Peyer's patch (tissue), 4 donors: ENCODE data around the gene NBAS. TPM values are rescaled to one million over a fixed set of nuclear protein-coding genes. Genes with fewer than 3 reads are reported as not detected.

Experiments used
- DNase-seq, 3 donors: peaks; one replicate each; pipeline ENCODE4 v3.0.0-alpha.2; 2017 to 2019
- H3K27ac ChIP-seq, 4 donors: fragments of 200-600 bp; sonication (generic); one replicate each; pipeline ENCODE4 v1.5.1; 2016 to 2019
- H3K27me3 ChIP-seq, 2 donors: fragments of 200-600 bp; sonication (generic); one replicate each; pipeline ENCODE4 v1.5.1; 2019
- H3K36me3 ChIP-seq, 3 donors: fragments of 200-600 bp; sonication (generic); one replicate each; pipeline ENCODE4 v1.5.1; 2016 to 2019
- H3K4me1 ChIP-seq, 4 donors: fragments of 200-600 bp; sonication (generic); one replicate each; pipeline ENCODE4 v1.5.1; 2016 to 2019
- H3K4me3 ChIP-seq, 4 donors: fragments of 200-600 bp; sonication (generic); 1 replicate in 3 of 4; 2 replicates in 1 of 4; pipeline ENCODE4 v1.5.1; 2016 to 2019; ENCODE audit warnings: mild to moderate bottlenecking in 1 of 4
- H3K9me3 ChIP-seq, 4 donors: fragments of 200-600 bp; sonication (generic); one replicate each; pipeline ENCODE4 v1.5.1; 2016 to 2019; ENCODE audit warnings: mild to moderate bottlenecking in 1 of 4
- POLR2A ChIP-seq, 2 donors: fragments of 450-650 bp; IDR thresholded peaks; one replicate each; pipeline ENCODE4 v1.5.1; 2017; ENCODE audit warnings: antibody characterized with exemption in 2 of 2, mild to moderate bottlenecking in 2 of 2, moderate library complexity in 2 of 2
- total RNA-seq, 4 donors: library from RNA; depleted of rRNA; stranded (reverse); fragments of >200 nt; gene quantifications; one replicate each; pipeline ENCODE4 v1.1.0, GENCODE V29; 2016
- TF ChIP-seq, protein P1 (sequence below), 6 experiments: fragments of 450-650 bp in 4 of 6; fragments of 200-600 bp in 2 of 6; sonication (generic) in 1 of 6; IDR thresholded peaks; one replicate each; pipeline ENCODE4 v1.5.1; 2017 to 2019; ENCODE audit warnings: antibody characterized with exemption in 6 of 6, mild to moderate bottlenecking in 3 of 6, moderate library complexity in 1 of 6

The NBAS gene
- total RNA-seq, 4 donors from 2014 or later: 43.2 to 70.2 (median 55.3) TPM

GRCh38 chr2:15284614-15285013 lies 276.5 kb downstream of the NBAS start:
- Histone ChIP-seq H3K27ac (no peak overlapping the region), H3K4me1 (no peaks in the 10 kb centered on the region), H3K27me3 (no peaks in the 10 kb centered on the region), H3K36me3 (peaks cover 0 to 39% (median 0%) of the 10 kb centered on the region in 3 donors), H3K4me3 (no peak overlapping the region), H3K9me3 (no peaks in the 10 kb centered on the region)
- TF ChIP-seq POLR2A (IDR thresholded peaks at IDR 0.05): no peak
- TF ChIP-seq, protein P1, sequence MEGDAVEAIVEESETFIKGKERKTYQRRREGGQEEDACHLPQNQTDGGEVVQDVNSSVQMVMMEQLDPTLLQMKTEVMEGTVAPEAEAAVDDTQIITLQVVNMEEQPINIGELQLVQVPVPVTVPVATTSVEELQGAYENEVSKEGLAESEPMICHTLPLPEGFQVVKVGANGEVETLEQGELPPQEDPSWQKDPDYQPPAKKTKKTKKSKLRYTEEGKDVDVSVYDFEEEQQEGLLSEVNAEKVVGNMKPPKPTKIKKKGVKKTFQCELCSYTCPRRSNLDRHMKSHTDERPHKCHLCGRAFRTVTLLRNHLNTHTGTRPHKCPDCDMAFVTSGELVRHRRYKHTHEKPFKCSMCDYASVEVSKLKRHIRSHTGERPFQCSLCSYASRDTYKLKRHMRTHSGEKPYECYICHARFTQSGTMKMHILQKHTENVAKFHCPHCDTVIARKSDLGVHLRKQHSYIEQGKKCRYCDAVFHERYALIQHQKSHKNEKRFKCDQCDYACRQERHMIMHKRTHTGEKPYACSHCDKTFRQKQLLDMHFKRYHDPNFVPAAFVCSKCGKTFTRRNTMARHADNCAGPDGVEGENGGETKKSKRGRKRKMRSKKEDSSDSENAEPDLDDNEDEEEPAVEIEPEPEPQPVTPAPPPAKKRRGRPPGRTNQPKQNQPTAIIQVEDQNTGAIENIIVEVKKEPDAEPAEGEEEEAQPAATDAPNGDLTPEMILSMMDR (IDR thresholded peaks at IDR 0.05): no peak
- no peak for DNase-seq

DNA sequence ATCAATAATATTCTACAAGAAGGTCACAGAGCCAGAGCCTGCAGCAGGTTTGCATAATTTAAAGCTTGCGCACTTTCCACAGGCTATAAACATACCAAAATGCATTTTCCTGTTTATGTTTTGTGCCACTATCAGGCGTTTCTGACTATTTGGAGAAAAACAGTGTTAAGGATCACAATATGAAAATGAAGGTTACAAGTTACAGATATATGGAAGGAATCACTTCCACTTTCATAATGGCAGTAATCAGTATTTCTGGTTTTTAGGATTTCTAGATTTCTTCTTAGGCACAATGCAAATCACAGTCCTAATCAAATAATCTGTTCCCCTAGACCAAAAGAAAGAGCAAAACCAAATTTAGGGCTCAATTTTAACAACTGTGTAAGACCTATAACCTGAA lies 279.5 kb downstream of the NBAS start:
- no peak overlapping the region for H3K4me3 ChIP-seq
- no peak for DNase-seq
- H3K36me3 ChIP-seq: peaks cover 0 to 32% (median 0%) of the 10 kb centered on the region in 3 donors
- H3K27ac ChIP-seq: no peak overlapping the region
- no peaks in the 10 kb centered on the region for H3K4me1 ChIP-seq
- no peaks in the 10 kb centered on the region for H3K9me3 ChIP-seq
- H3K27me3 ChIP-seq: no peaks in the 10 kb centered on the region
- TF ChIP-seq POLR2A (IDR thresholded peaks at IDR 0.05): no peak
- TF ChIP-seq, protein P1 (IDR thresholded peaks at IDR 0.05): no peak

DNA sequence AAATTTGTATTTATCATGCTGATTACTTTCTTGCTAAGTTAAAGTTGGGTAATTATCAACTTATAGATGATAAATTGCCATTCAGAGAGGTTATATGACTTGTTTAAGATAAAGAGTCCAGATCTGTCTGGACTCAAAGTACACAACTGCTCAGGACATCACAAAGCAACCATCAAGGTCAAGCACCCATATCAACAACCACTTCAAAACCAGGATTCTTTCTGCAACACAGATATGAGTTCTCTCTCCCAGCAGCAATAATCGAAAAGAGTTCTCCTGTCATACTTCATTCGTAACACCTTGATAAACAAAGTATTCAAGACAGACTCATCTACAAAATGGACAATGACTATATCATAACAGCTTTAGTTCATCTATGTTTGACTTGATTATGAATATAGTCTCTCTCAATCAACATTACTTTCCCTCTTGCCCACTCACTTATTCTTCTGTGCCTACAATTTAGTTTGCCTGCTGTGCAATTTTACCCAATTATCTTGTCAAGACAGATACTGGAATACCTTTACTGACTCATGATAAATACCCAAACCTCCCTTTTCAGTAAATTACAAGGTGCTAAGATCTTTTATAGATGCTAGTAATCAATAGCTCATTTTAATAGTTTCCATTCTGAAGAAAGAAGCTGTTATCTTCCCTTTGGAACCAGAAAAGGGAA lies 281.8 kb downstream of the NBAS start:
- Histone ChIP-seq H3K4me3 (no peak overlapping the region), H3K9me3 (no peaks in the 10 kb centered on the region), H3K27me3 (no peaks in the 10 kb centered on the region), H3K4me1 (no peaks in the 10 kb centered on the region), H3K36me3 (peaks cover 0 to 37% (median 0%) of the 10 kb centered on the region in 3 donors), H3K27ac (peak overlapping the region in 2 of 4 donors; percentile 29 to 63)
- DNase-seq: no peak
- no peak for TF ChIP-seq POLR2A (IDR thresholded peaks at IDR 0.05)
- TF ChIP-seq, protein P1 (IDR thresholded peaks at IDR 0.05): no peak

- no peaks in the 10 kb centered on the region for H3K9me3 ChIP-seq
- H3K4me1 ChIP-seq: no peaks in the 10 kb centered on the region
- H3K27ac ChIP-seq: no peak overlapping the region
- H3K27me3 ChIP-seq: no peaks in the 10 kb centered on the region
- no peak for TF ChIP-seq POLR2A (IDR thresholded peaks at IDR 0.05)
- TF ChIP-seq, protein P1 (IDR thresholded peaks at IDR 0.05): no peak
- no peak overlapping the region for H3K4me3 ChIP-seq
- DNase-seq: no peak
- H3K36me3 ChIP-seq: peaks cover 0 to 39% (median 0%) of the 10 kb centered on the region in 3 donors
Observed at GRCh38 chr2:15278296-15278695, 282.8 kb downstream of the NBAS start.

- peaks cover 0 to 32% (median 0%) of the 10 kb centered on the region in 3 donors for H3K36me3 ChIP-seq
- peak in 1 of 3 donors; percentile 66 for DNase-seq
- no peak overlapping the region for H3K27ac ChIP-seq
- H3K4me1 ChIP-seq: no peaks in the 10 kb centered on the region
- H3K9me3 ChIP-seq: no peaks in the 10 kb centered on the region
- no peaks in the 10 kb centered on the region for H3K27me3 ChIP-seq
- no peak overlapping the region for H3K4me3 ChIP-seq
- TF ChIP-seq, protein P1 (IDR thresholded peaks at IDR 0.05): no peak
- TF ChIP-seq POLR2A (IDR thresholded peaks at IDR 0.05): no peak
Observed at GRCh38 chr2:15275346-15275745, 285.8 kb downstream of the NBAS start.
